IMR-90 (cell line): ENCODE results near the gene BRCA1. TPM values are rescaled to one million over a fixed set of nuclear protein-coding genes. Genes with fewer than 3 reads are reported as not detected.

Experiments
- ATAC-seq: fragments of 200-7000 bp; cut with Tn5 transposase; 2 replicates; pipeline ENCODE4 v1.9.1; 2020; ENCODE audit warnings: low read depth, mild to moderate bottlenecking, moderate library complexity
- BruUV-seq: library from RNA; stranded (reverse); fragments of 400-500 nt; replicated peaks from 2 replicates; lab custom pipeline; 2021; lab: Mats Ljungman, UMichigan
- CTCF ChIA-PET: fragments of 300-600 bp; formaldehyde crosslinking; extraction: SDS; loops from one replicate; lab custom pipeline; 2021; ENCODE audit warnings: antibody characterized with exemption; lab: Yijun Ruan, JAX
- POLR2A ChIA-PET: fragments of 300-600 bp; sonication (Branson Sonifier 250); formaldehyde crosslinking; loops from one replicate; lab custom pipeline; 2022; ENCODE audit warnings: antibody characterized with exemption; ENCODE audit not compliant: unreplicated experiment; lab: Charles Lee
- DNase-seq: peaks from one replicate; pipeline ENCODE4 v3.0.0; 2013
- H2AFZ ChIP-seq: replicated peaks from 2 replicates; pipeline ENCODE3; 2013; ENCODE audit warnings: low read length, mild to moderate bottlenecking; ENCODE audit not compliant: poor library complexity
- H2AK5ac ChIP-seq: 2 replicates; pipeline ENCODE4 v1.6.1; 2013; ENCODE audit warnings: low read depth, low read length, inconsistent platforms
- H2AK9ac ChIP-seq: replicated peaks from 2 replicates; pipeline ENCODE3; 2013; ENCODE audit warnings: mild to moderate bottlenecking, low read depth, low read length, moderate library complexity; ENCODE audit not compliant: poor library complexity
- H2BK120ac ChIP-seq: 2 replicates; pipeline ENCODE4 v1.6.1; 2013; ENCODE audit warnings: low read depth, low read length, inconsistent platforms
- H2BK15ac ChIP-seq: 3 replicates; pipeline ENCODE4 v1.6.1; 2013; ENCODE audit warnings: low read depth, low read length, inconsistent platforms
- H2BK20ac ChIP-seq: 2 replicates; pipeline ENCODE4 v1.6.1; 2013; ENCODE audit warnings: low read depth, mild to moderate bottlenecking, inconsistent platforms, low read length, moderate library complexity
- H2BK5ac ChIP-seq: 2 replicates; pipeline ENCODE4 v1.6.1; 2013; ENCODE audit warnings: mild to moderate bottlenecking, low read depth, low read length, inconsistent platforms; ENCODE audit not compliant: poor library complexity, severe bottlenecking
- H3K14ac ChIP-seq: replicated peaks from 2 replicates; pipeline ENCODE4 v1.6.1; 2013; ENCODE audit warnings: low read depth, low read length, inconsistent platforms
- H3K18ac ChIP-seq: 2 replicates; pipeline ENCODE4 v1.6.1; 2013; ENCODE audit warnings: low read depth, low read length, control low read depth
- H3K23ac ChIP-seq: 2 replicates; pipeline ENCODE4 v1.6.1; 2013; ENCODE audit warnings: low read depth, low read length, inconsistent platforms
- H3K27ac ChIP-seq: 2 replicates; pipeline ENCODE4 v1.5.1; 2013; ENCODE audit warnings: mild to moderate bottlenecking, control low read depth, low read length; ENCODE audit not compliant: insufficient read depth
- H3K27me3 ChIP-seq: 2 replicates; pipeline ENCODE4 v1.6.1; 2013; ENCODE audit warnings: low read length; ENCODE audit not compliant: control insufficient read depth, insufficient read depth
- H3K36me3 ChIP-seq: 2 replicates; pipeline ENCODE4 v1.6.1; 2013; ENCODE audit warnings: low read length, mixed read lengths; ENCODE audit not compliant: control insufficient read depth, insufficient read depth
- H3K4ac ChIP-seq: 2 replicates; pipeline ENCODE4 v1.6.1; 2013; ENCODE audit warnings: low read depth, low read length, inconsistent platforms
- H3K4me1 ChIP-seq: 2 replicates; pipeline ENCODE4 v1.6.1; 2013; ENCODE audit warnings: low read length, mixed read lengths; ENCODE audit not compliant: control insufficient read depth, insufficient read depth
- H3K4me2 ChIP-seq: 2 replicates; pipeline ENCODE4 v1.6.1; 2013; ENCODE audit warnings: low read depth, mild to moderate bottlenecking, control low read depth, low read length, moderate library complexity
- H3K4me3 ChIP-seq: 2 replicates; pipeline ENCODE4 v1.5.1; 2013; ENCODE audit warnings: low read depth, mild to moderate bottlenecking, control low read depth, low read length, moderate library complexity; ENCODE audit not compliant: insufficient read depth
- H3K56ac ChIP-seq: 2 replicates; pipeline ENCODE4 v1.6.1; 2013; ENCODE audit warnings: low read length, inconsistent platforms; ENCODE audit not compliant: insufficient read depth; ENCODE audit errors: extremely low read depth
- H3K79me1 ChIP-seq, 2 experiments: 2 replicates each; pipeline ENCODE4 v1.6.1; 2013; ENCODE audit warnings: low read length in 2 of 2, inconsistent platforms in 1 of 2, low read depth in 1 of 2
- H3K9ac ChIP-seq: 2 replicates; pipeline ENCODE4 v1.6.1; 2013; ENCODE audit warnings: low read depth, low read length, control low read depth
- H3K9me1 ChIP-seq: 2 replicates; pipeline ENCODE4 v1.6.1; 2013; ENCODE audit warnings: low read length, inconsistent platforms; ENCODE audit not compliant: insufficient read depth
- H3K9me3 ChIP-seq: 2 replicates; pipeline ENCODE4 v1.6.1; 2013; ENCODE audit warnings: low read length; ENCODE audit not compliant: control insufficient read depth, insufficient read depth
- H4K20me1 ChIP-seq: 2 replicates; pipeline ENCODE4 v1.6.1; 2013; ENCODE audit warnings: low read length, inconsistent platforms; ENCODE audit not compliant: insufficient read depth
- H4K5ac ChIP-seq: 2 replicates; pipeline ENCODE4 v1.6.1; 2013; ENCODE audit warnings: mild to moderate bottlenecking, low read depth, low read length, control low read depth
- H4K8ac ChIP-seq, 2 experiments: 2 replicates each; pipeline ENCODE4 v1.6.1; 2013; ENCODE audit warnings: low read depth in 2 of 2, low read length in 2 of 2, control low read depth in 1 of 2, inconsistent platforms in 1 of 2
- H4K91ac ChIP-seq: 2 replicates; pipeline ENCODE4 v1.6.1; 2013; ENCODE audit warnings: low read depth, low read length, inconsistent platforms; ENCODE audit not compliant: insufficient read depth
- POLR2A ChIP-seq: IDR thresholded peaks from 2 replicates; pipeline ENCODE4 v1.6.1; 2012; ENCODE audit warnings: mild to moderate bottlenecking, low read depth, low read length
- WGBS, 2 experiments: methylation state at CpG; one replicate each; pipeline versions ENCODE4 v1.1.5 to v1.1.7; 2013; ENCODE audit warnings: missing lambda C conversion rate in 2 of 2; ENCODE audit not compliant: insufficient read length in 1 of 2; ENCODE audit errors: extremely low coverage in 2 of 2; 5-methylcytosine and 5-hydroxymethylcytosine counted together
- dilution Hi-C: fragments of 300-500 bp; cut with HindIII; formaldehyde crosslinking; loops from one replicate; pipeline ENCODE4 v1.14.3; 2018; ENCODE audit warnings: low sequenced_read_pairs; ENCODE audit not compliant: unreplicated experiment
- in situ Hi-C: fragments of 300-500 bp; cut with MboI; formaldehyde crosslinking; loops from 3 replicates; pipeline ENCODE4 v1.14.3; 2019; ENCODE audit warnings: low sequenced_read_pairs, inconsistent platforms, mixed read lengths
- intact Hi-C: fragments of 100-400 bp; cut with micrococcal nuclease; formaldehyde crosslinking; loops from 2 replicates; pipeline ENCODE4 v1.10.0; 2022
- polyA plus RNA-seq, 3 experiments: library from polyadenylated mRNA; depleted of rRNA; stranded (reverse); fragments of >200 nt; gene quantifications; 2 replicates each; pipeline ENCODE4 v1.2.3, GENCODE V29; 2012; ENCODE audit warnings: low replicate concordance in 1 of 3
- total RNA-seq: library from RNA; depleted of rRNA; stranded (reverse); fragments of >200 nt; gene quantifications from 2 replicates; pipeline ENCODE4 v1.2.3, GENCODE V29; 2012
- TF ChIP-seq, protein P1 (sequence below): conservative IDR thresholded peaks from 2 replicates; pipeline ENCODE4 v1.5.1; 2012; ENCODE audit warnings: mild to moderate bottlenecking, low read depth, low read length, improper control_type of control experiment

The BRCA1 gene
- total and polyA plus RNA-seq, 2 of the 4 experiments (the other 2 are of a cell fraction), result 8.3 to 17.7 TPM

DNA sequence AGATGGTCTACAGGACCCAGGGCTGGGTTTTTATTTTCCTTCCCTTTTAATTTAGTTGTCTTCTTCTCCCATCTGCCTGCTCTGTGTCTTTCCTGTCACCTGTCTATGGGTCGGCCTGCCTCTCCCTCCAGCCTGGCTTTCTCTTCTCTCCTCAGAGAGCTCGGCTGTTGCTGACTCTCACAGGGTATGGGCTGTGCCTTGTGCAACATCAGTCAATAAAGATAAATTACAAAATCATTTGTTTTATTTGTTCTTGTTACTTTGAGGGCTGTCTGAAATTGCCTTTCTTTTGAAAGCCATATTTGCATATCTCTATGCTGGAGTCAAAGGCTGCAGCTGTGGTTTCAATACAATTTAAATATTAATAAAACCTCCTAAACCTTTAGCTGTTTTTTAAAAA, 84.5 kb downstream of the BRCA1 start:
- no CpG with 5 or more reads among the region's 2 CpGs for WGBS, 2 experiments
- H3K4me1 ChIP-seq, result peaks cover 6% of the 10 kb centered on the region
- no peak overlapping the region for H3K4me2 ChIP-seq
- DNase-seq, result no peak
- intact Hi-C loops, result no loop called here
- H3K27ac ChIP-seq, result no peak overlapping the region
- no peaks in the 10 kb centered on the region for H4K20me1 ChIP-seq
- H3K9me1 ChIP-seq, result 0 out of 2 replicates have a peak, but pooled peaks cover 3% of the 10 kb centered on the region
- no peak for TF ChIP-seq POLR2A
- TF ChIP-seq, protein P1, sequence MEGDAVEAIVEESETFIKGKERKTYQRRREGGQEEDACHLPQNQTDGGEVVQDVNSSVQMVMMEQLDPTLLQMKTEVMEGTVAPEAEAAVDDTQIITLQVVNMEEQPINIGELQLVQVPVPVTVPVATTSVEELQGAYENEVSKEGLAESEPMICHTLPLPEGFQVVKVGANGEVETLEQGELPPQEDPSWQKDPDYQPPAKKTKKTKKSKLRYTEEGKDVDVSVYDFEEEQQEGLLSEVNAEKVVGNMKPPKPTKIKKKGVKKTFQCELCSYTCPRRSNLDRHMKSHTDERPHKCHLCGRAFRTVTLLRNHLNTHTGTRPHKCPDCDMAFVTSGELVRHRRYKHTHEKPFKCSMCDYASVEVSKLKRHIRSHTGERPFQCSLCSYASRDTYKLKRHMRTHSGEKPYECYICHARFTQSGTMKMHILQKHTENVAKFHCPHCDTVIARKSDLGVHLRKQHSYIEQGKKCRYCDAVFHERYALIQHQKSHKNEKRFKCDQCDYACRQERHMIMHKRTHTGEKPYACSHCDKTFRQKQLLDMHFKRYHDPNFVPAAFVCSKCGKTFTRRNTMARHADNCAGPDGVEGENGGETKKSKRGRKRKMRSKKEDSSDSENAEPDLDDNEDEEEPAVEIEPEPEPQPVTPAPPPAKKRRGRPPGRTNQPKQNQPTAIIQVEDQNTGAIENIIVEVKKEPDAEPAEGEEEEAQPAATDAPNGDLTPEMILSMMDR, result no peak
- H4K8ac ChIP-seq, result no peak overlapping the region
- H3K23ac ChIP-seq, result no peak overlapping the region
- no TSS peak for BruUV-seq
- H2BK15ac ChIP-seq, result no peak overlapping the region
- H3K9me3 ChIP-seq, result no peaks in the 10 kb centered on the region
- H3K4ac ChIP-seq, result no peak overlapping the region
- H2AK5ac ChIP-seq, result no peak overlapping the region
- H2AK9ac ChIP-seq, result no peak overlapping the region
- no peaks in the 10 kb centered on the region for H3K27me3 ChIP-seq
- no peak overlapping the region for H3K56ac ChIP-seq
- H3K9ac ChIP-seq, result no peak overlapping the region
- no peak overlapping the region for H3K4me3 ChIP-seq
- POLR2A ChIA-PET, result no interaction called here
- no peaks in the 10 kb centered on the region for H3K36me3 ChIP-seq
- no peak overlapping the region for H2BK120ac ChIP-seq
- H2BK5ac ChIP-seq, result no peak overlapping the region
- no peak overlapping the region for H4K5ac ChIP-seq
- H2BK20ac ChIP-seq, result no peak overlapping the region
- no peak overlapping the region for H4K91ac ChIP-seq
- CTCF ChIA-PET, result no interaction called here
- H3K79me1 ChIP-seq, result no peaks in the 10 kb centered on the region
- H2AFZ ChIP-seq, result no peak overlapping the region
- ATAC-seq, result no peak
- in situ Hi-C loops, result no loop called here
- dilution Hi-C loops, result no loop called here
- H3K14ac ChIP-seq, result no peak overlapping the region
- H3K18ac ChIP-seq, result no peak overlapping the region
